NCI-H774 (cell line): Measurements from ENCODE around the gene FBLN1.
"Not testable (repeated sequence)": the region's sequence is repeated elsewhere in the genome, so short reads cannot be mapped to it uniquely, and the experiment has no call there.

Source experiments
- DNase-seq: peaks from one replicate; lab custom pipeline; 2025; lab: John Stamatoyannopoulos, UW

Gene FBLN1

GRCh38 chr22:45612940-45613339, 110.3 kb downstream of the FBLN1 start:
- no peak for DNase-seq

- no peak for DNase-seq
Measured at GRCh38 chr22:45615364-45615763, 112.7 kb downstream of the FBLN1 start.

- no peak for DNase-seq
Measured at GRCh38 chr22:45616432-45616831, 113.7 kb downstream of the FBLN1 start.

GRCh38 chr22:45617948-45618347, 115.3 kb downstream of the FBLN1 start:
- DNase-seq, result no peak

GRCh38 chr22:45620706-45621105, 118.0 kb downstream of the FBLN1 start:
- DNase-seq, result no peak

- DNase-seq, result no peak
Measured at GRCh38 chr22:45621836-45622600, 119.3 kb downstream of the FBLN1 start.

GRCh38 chr22:45623464-45624145, 120.9 kb downstream of the FBLN1 start:
- DNase-seq, result not testable (repeated sequence)

- DNase-seq, result no peak
Measured at GRCh38 chr22:45626198-45626651, 123.5 kb downstream of the FBLN1 start.

GRCh38 chr22:45627489-45628233, 125.0 kb downstream of the FBLN1 start:
- DNase-seq, result no peak

- no peak for DNase-seq
Measured at GRCh38 chr22:45628515-45628914, 125.8 kb downstream of the FBLN1 start.

GRCh38 chr22:45629469-45630089, 126.9 kb downstream of the FBLN1 start:
- peak; percentile 28 for DNase-seq

- no peak for DNase-seq
Measured at GRCh38 chr22:45630436-45630835, 127.8 kb downstream of the FBLN1 start.

GRCh38 chr22:45631140-45631840, 128.6 kb downstream of the FBLN1 start:
- DNase-seq, result no peak

GRCh38 chr22:45631841-45632238, 129.2 kb downstream of the FBLN1 start:
- DNase-seq, result no peak

- no peak for DNase-seq
Measured at GRCh38 chr22:45632791-45633515, 130.3 kb downstream of the FBLN1 start.

GRCh38 chr22:45636683-45637082, 134.0 kb downstream of the FBLN1 start:
- no peak for DNase-seq

- no peak for DNase-seq
Measured at GRCh38 chr22:45638197-45638596, 135.5 kb downstream of the FBLN1 start.

GRCh38 chr22:45638834-45639746, 136.4 kb downstream of the FBLN1 start:
- DNase-seq, result no peak

GRCh38 chr22:45639747-45640102, 137.0 kb downstream of the FBLN1 start:
- no peak for DNase-seq
